Kidney (tissue), 14 donors: ENCODE data around the gene RANGRF. TPM values are rescaled to one million over a fixed set of nuclear protein-coding genes. Genes with fewer than 3 reads are reported as not detected.

Source experiments
- DNase-seq, 5 donors: peaks; one replicate each; pipeline ENCODE4 v3.0.0-alpha.2; 2013 to 2020
- FAIRE-seq: peaks from 2 replicates; lab custom pipeline; 2012; peaks lifted over from hg19 to GRCh38; lab: Jason Lieb, UNC
- H3K27ac ChIP-seq, 2 donors: one replicate each; pipeline ENCODE4 v1.7.0; 2013; ENCODE audit warnings: low read depth in 2 of 2, low read length in 2 of 2, inconsistent platforms in 1 of 2
- H3K27me3 ChIP-seq: one replicate; pipeline ENCODE4 v1.7.1; 2013; ENCODE audit warnings: low read length, inconsistent platforms; ENCODE audit not compliant: control insufficient read depth, insufficient read depth
- H3K36me3 ChIP-seq, 3 donors: one replicate each; pipeline versions ENCODE4 v1.7.0 to v1.7.1; 2013; ENCODE audit warnings: low read length in 3 of 3, control low read depth in 1 of 3, inconsistent platforms in 1 of 3; ENCODE audit not compliant: insufficient read depth in 3 of 3, control insufficient read depth in 2 of 3
- H3K4me1 ChIP-seq, 3 donors: one replicate each; pipeline versions ENCODE4 v1.7.0 to v1.7.1; 2013; ENCODE audit warnings: low read length in 3 of 3, inconsistent platforms in 1 of 3, low read depth in 1 of 3; ENCODE audit not compliant: control insufficient read depth in 2 of 3, insufficient read depth in 2 of 3
- H3K4me3 ChIP-seq, 3 donors: one replicate each; pipeline versions ENCODE4 v1.7.0 to v1.8.1; 2013; ENCODE audit warnings: low read length in 3 of 3, control low read depth in 1 of 3, inconsistent platforms in 1 of 3
- H3K9ac ChIP-seq, 3 donors: one replicate each; pipeline versions ENCODE4 v1.7.0 to v1.7.1; 2013; ENCODE audit warnings: low read length in 3 of 3, control low read depth in 1 of 3, inconsistent platforms in 1 of 3
- H3K9me3 ChIP-seq, 3 donors: one replicate each; pipeline versions ENCODE4 v1.7.0 to v1.7.1; 2013; ENCODE audit warnings: low read length in 3 of 3, control low read depth in 1 of 3, inconsistent platforms in 1 of 3; ENCODE audit not compliant: control insufficient read depth in 2 of 3, insufficient read depth in 1 of 3
- intact Hi-C: fragments of 100-400 bp; cut with DNase I; formaldehyde crosslinking; loops from one replicate; pipeline ENCODE4 v1.11.1; 2022
- polyA plus RNA-seq: library from polyadenylated mRNA; stranded (reverse); fragments of 350-450 nt; fragmentation: Illumina TruSeq; extraction: RNeasy Lipid Tissue Mini Kit (QIAGEN cat#74804); gene quantifications from one replicate; pipeline ENCODE4 v1.2.3, GENCODE V29; 2014; ENCODE audit warnings: low read depth, low replicate concordance; ENCODE audit not compliant: insufficient read depth
- total RNA-seq: library from RNA; stranded (reverse); fragmentation: NEBNext Ultra II Directional; extraction: Animal tissue kit (Norgen Biotek cat#: 25700); gene quantifications from one replicate; pipeline ENCODE4 v1.2.1, GENCODE V29; 2021
- TF ChIP-seq, protein P1 (sequence below): IDR thresholded peaks from 3 replicates; pipeline ENCODE4 v1.5.1; 2012; ENCODE audit warnings: mild to moderate bottlenecking, moderate library complexity, borderline replicate concordance; ENCODE audit not compliant: insufficient read depth; ENCODE audit errors: extremely low read depth
- donor health status: control.
- donor health status: control.
- donor health status: control.
- donor health status: control.
- donor health status: control.
- donor health status: DM: yes; HTN: yes; CAD: no.
- donor health status: Normal renal cell carcinoma (clear cell type).

Gene RANGRF
- total and polyA plus RNA-seq, 2 donors from 2014 or later = 20.1 to 91.8 TPM

DNA sequence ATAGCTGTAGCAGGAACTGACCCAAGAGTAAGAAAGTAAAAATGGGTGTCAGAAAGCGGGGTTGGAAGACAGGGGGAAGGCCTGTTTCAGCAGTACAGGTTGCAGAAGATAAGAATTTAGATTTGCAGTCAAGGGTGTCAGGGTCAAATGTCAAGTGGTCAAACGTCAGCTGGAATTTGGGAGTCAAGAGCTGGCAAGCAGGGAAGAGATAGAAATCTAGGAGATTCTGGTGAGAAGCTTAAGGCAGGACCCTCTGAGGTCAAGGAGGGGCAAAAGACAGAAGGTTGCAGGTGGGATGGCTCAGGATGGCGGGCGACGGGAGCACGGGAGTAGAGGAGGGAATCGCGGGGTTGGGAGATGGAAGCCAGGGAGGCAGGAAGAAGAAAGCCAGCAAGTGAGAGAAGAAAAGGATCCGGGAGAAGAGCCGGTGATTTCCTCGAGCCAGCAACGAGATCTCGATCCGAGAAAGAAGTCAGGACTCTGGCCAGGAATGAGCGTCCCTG, 6.4 kb downstream of the RANGRF start:
- H3K9me3 ChIP-seq = no peaks in the 10 kb centered on the region
- intact Hi-C loops = no loop called here
- H3K27ac ChIP-seq = peak overlapping the region; percentile 52 to 85
- FAIRE-seq (no peak), DNase-seq (peak in 1 of 5 donors; percentile 67)
- peaks cover 2 to 13% (median 3%) of the 10 kb centered on the region in 3 donors for H3K4me1 ChIP-seq
- no peaks in the 10 kb centered on the region for H3K27me3 ChIP-seq
- peak overlapping the region; percentile 51 to 70 (median 56) for H3K4me3 ChIP-seq
- TF ChIP-seq, protein P1, sequence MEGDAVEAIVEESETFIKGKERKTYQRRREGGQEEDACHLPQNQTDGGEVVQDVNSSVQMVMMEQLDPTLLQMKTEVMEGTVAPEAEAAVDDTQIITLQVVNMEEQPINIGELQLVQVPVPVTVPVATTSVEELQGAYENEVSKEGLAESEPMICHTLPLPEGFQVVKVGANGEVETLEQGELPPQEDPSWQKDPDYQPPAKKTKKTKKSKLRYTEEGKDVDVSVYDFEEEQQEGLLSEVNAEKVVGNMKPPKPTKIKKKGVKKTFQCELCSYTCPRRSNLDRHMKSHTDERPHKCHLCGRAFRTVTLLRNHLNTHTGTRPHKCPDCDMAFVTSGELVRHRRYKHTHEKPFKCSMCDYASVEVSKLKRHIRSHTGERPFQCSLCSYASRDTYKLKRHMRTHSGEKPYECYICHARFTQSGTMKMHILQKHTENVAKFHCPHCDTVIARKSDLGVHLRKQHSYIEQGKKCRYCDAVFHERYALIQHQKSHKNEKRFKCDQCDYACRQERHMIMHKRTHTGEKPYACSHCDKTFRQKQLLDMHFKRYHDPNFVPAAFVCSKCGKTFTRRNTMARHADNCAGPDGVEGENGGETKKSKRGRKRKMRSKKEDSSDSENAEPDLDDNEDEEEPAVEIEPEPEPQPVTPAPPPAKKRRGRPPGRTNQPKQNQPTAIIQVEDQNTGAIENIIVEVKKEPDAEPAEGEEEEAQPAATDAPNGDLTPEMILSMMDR = no peak
- H3K9ac ChIP-seq = peak overlapping the region; percentile 6 to 57 (median 57)
- no peaks in the 10 kb centered on the region for H3K36me3 ChIP-seq

DNA sequence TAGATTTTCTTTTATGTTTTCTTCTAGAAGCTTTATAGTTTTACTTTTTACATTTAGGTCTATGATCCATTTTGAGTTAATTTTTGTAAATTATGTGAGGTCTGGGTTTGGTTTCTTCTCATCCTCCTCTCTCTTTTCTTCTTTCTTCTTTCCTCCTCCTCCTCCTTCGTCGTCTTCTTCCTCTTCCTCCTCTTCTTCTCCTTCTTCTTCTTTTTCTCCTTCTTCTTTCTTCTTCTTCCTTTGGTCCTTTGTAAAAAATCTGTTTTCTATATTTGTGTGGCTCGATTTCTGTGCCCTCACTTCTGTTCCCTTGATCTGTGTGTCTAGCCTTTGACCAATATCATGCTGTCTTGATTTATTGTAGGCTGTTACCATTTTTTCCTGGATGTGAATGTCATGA, 11.8 kb downstream of the RANGRF start:
- intact Hi-C loops = no loop called here
- no peak overlapping the region for H3K27ac ChIP-seq
- no peak for FAIRE-seq

DNA sequence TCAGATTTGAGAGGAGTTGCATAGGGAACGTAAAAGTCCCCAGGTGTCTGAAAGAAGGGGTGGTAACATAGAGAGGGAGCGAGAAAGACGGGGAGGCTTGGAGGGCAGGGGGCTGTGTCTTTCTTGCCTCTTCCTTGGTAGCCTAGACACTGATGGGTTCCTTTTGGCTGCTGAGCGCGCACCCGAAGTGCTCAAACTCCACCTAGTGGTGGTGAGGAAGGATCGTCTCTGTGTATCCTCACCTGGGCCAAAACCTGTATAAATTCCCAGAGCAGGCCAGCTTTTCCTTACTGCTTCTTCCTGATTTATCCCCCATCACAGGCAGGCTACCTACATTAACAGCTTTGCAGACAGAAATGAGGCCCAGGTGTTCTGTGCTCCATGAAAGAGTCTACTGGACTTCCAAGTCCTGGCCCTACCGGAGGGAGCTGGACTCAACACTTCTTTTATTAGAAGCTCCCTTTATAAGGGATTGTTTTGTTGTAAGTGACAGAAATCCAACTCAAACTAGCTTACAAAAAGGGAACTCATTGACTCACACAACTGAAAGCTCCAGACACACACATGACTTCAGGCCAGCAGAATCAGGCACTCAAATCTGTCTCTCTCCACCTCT, 12.3 kb downstream of the RANGRF start:
- FAIRE-seq (no peak), DNase-seq (peak; percentile 64 to 87 (median 80))
- intact Hi-C loops = no loop called here
- TF ChIP-seq, protein P1 = peak; percentile 89
- no peak overlapping the region for H3K4me3 ChIP-seq
- H3K27me3 ChIP-seq = no peaks in the 10 kb centered on the region
- no peak overlapping the region for H3K27ac ChIP-seq
- H3K4me1 ChIP-seq = no peaks in the 10 kb centered on the region
- no peak overlapping the region for H3K9ac ChIP-seq
- no peaks in the 10 kb centered on the region for H3K36me3 ChIP-seq
- no peaks in the 10 kb centered on the region for H3K9me3 ChIP-seq

More for the DNA sequence above, 11.8 kb downstream of the RANGRF start:
- no peak for DNase-seq
- H3K9ac ChIP-seq = no peak overlapping the region
- H3K36me3 ChIP-seq = no peaks in the 10 kb centered on the region
- H3K9me3 ChIP-seq = no peaks in the 10 kb centered on the region
- H3K4me1 ChIP-seq = no peaks in the 10 kb centered on the region
- no peak overlapping the region for H3K4me3 ChIP-seq
- no peaks in the 10 kb centered on the region for H3K27me3 ChIP-seq
- TF ChIP-seq, protein P1 = no peak
